ENCODE data around the gene ORC6.
A peak's percentile ranks its signal among the peaks of the same experiment; 100 is the strongest.

ORC6 gene

GRCh38 chr16:46688654-46689364, 650 bp upstream of the ORC6 start, which contains the start of gene VPS35:
TSS of gene VPS35 (minus strand) at chr16:46689178. CDS start at chr16:46689133, 45 bp downstream.
- peak; percentile 100 for DNase-seq
- Mint-ChIP-seq H3K4me3 (no peak within 1 kb of the TSS), H3K36me3 (peaks cover 12% of the 10 kb centered on the region), H3K9me3 (no peaks in the 10 kb centered on the region), H3K27me3 (no peaks in the 10 kb centered on the region), H3K27ac (no peak within 1 kb of the TSS), H3K4me1 (peaks cover 26% of the 10 kb centered on the region)
- CTCF ChIA-PET = interaction anchor here (1.3 kb wide), 1 partner anchor 16 kb away, joined by 3 read pairs; no protein-coding TSS in a partner anchor

GRCh38 chr16:46690281-46691178, 1.1 kb downstream of the ORC6 start:
- Mint-ChIP-seq H3K27me3 (no peaks in the 10 kb centered on the region), H3K27ac (no peak overlapping the region), H3K36me3 (peaks cover 21% of the 10 kb centered on the region), H3K4me3 (no peak overlapping the region), H3K4me1 (peaks cover 18% of the 10 kb centered on the region), H3K9me3 (no peaks in the 10 kb centered on the region)
- CTCF ChIA-PET = interaction anchor here (1.0 to 1.5 kb wide), 6 partner anchors 14 to 240 kb away, joined by 3 to 5 read pairs (median 3); no protein-coding TSS in a partner anchor
- DNase-seq = no peak

DNA sequence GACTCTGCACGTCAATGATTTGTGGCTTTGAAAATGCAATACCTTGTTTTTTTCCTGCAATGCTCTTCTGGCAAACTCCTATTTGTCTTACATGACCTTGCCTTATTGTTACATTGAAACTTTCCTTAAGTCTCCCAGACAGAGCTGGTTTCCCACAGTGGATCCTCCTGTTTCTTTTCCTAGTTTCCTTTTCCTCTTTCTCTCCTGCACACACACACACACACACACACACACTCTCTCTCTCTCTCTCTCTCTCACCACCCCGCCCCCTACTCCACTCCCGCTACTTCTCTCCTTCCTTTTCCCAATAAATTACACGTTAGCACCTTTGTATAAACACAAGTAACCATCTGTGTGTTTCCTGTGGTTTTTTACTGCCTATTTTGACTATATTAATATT, 2.3 kb downstream of the ORC6 start:
- Mint-ChIP-seq H3K4me1 (peaks cover 16% of the 10 kb centered on the region), H3K4me3 (no peak overlapping the region), H3K27ac (peak overlapping the region; percentile 9), H3K9me3 (no peaks in the 10 kb centered on the region), H3K36me3 (peaks cover 27% of the 10 kb centered on the region), H3K27me3 (no peaks in the 10 kb centered on the region)
- CTCF ChIA-PET = interaction anchor here (0.8 to 1.5 kb wide), 4 partner anchors 8 to 239 kb away, joined by 3 read pairs; no protein-coding TSS in a partner anchor
- no peak for DNase-seq

DNA sequence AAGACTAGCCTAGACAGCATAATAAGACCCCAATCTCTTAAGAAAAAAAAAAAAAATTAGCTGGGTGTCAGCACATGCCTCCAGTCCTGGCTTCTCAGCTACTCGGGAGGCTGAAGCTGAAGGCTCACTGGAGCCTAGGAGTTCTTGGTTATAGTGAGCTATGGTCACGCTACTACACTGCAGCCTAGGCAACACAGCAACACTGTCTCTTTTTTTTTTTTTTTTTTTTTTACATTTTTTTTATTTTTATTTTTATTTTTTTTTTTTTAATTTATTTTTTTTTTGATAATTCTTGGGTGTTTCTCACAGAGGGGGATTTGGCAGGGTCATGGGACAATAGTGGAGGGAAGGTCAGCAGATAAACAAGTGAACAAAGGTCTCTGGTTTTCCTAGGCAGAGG, 4.1 kb downstream of the ORC6 start:
- H3K27ac Mint-ChIP-seq = no peak overlapping the region
- no peaks in the 10 kb centered on the region for H3K9me3 Mint-ChIP-seq
- CTCF ChIA-PET = no interaction called here
- DNase-seq = no peak
- peaks cover 36% of the 10 kb centered on the region for H3K36me3 Mint-ChIP-seq
- H3K27me3 Mint-ChIP-seq = no peaks in the 10 kb centered on the region
- H3K4me1 Mint-ChIP-seq = no peaks in the 10 kb centered on the region
- H3K4me3 Mint-ChIP-seq = no peak overlapping the region

DNA sequence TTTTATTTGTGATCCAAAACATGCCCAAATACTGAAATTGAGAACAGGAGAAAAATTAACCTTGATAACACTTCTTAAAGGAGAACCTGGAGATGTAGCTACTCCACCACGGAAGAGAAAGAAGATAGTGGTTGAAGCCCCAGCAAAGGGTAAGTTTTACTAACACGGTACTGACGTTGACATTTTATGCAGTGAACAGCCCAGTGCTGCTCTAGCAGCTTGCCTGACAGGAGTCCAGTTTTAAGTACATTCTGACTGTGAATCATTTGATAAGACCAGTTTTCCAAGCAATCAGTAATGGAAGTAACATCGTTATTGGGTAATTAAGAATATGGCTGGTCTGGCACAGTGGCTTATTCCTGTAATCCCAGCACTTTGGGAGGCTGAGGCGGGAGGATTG, 6.5 kb downstream of the ORC6 start:
- Mint-ChIP-seq H3K9me3 (no peaks in the 10 kb centered on the region), H3K4me1 (no peaks in the 10 kb centered on the region), H3K36me3 (peaks cover 36% of the 10 kb centered on the region), H3K4me3 (no peak overlapping the region), H3K27me3 (no peaks in the 10 kb centered on the region), H3K27ac (no peak overlapping the region)
- CTCF ChIA-PET = no interaction called here
- DNase-seq = no peak

DNA sequence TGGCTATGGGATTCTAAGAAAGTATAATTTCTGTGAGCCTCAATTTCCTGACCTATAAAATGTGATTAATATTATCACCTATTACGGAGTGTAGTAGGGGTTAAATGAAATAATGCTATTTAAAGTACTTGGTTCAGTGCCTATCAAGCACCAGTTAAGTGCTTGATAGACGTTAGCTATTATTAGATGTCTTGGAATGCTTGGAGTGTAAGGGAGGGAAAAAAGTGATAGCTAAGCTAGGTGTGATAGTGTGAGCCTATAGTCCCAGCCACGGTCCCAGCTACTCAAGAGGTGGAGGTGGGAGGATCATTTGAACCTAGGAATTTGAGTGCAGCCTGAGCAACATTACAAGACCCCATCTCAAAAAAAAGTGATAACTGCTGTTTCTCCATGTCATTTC, 7.5 kb downstream of the ORC6 start:
- CTCF ChIA-PET = no interaction called here
- no peaks in the 10 kb centered on the region for H3K4me1 Mint-ChIP-seq
- H3K9me3 Mint-ChIP-seq = no peaks in the 10 kb centered on the region
- no peak overlapping the region for H3K27ac Mint-ChIP-seq
- DNase-seq = no peak
- no peaks in the 10 kb centered on the region for H3K27me3 Mint-ChIP-seq
- no peak overlapping the region for H3K4me3 Mint-ChIP-seq
- peaks cover 33% of the 10 kb centered on the region for H3K36me3 Mint-ChIP-seq

- CTCF ChIA-PET = interaction anchor here (1.0 kb wide), 1 partner anchor 8 kb away, joined by 3 read pairs; no protein-coding TSS in a partner anchor
- H3K4me1 Mint-ChIP-seq = no peaks in the 10 kb centered on the region
- H3K4me3 Mint-ChIP-seq = no peak overlapping the region
Observed at GRCh38 chr16:46700048-46700447, 10.6 kb downstream of the ORC6 start.

DNA sequence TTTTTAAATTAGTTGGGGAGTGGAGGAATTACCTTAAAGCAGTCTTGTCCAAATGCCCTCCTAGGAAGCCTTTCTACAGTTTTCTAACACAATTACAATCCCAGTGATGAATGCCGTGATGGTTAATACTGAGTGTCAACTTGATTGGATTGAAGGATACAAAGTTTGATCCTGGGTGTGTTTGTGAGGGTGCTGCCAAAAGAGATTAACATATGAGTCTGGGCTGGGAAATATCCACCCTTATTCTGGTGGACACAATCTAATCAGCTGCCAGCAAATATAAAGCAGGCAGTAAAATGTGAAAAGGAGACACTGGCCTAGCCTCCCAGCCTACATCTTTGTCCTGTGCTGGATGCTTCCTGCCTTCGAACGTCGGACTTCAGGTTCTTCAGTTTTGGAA, 12.2 kb downstream of the ORC6 start:
- Mint-ChIP-seq H3K9me3 (no peaks in the 10 kb centered on the region), H3K27me3 (no peaks in the 10 kb centered on the region), H3K27ac (no peak overlapping the region), H3K36me3 (peaks cover 13% of the 10 kb centered on the region), H3K4me1 (no peaks in the 10 kb centered on the region), H3K4me3 (no peak overlapping the region)
- DNase-seq = no peak
- CTCF ChIA-PET = no interaction called here

More at GRCh38 chr16:46700048-46700447, 10.6 kb downstream of the ORC6 start:
- no peaks in the 10 kb centered on the region for H3K27me3 Mint-ChIP-seq
- H3K27ac Mint-ChIP-seq = no peak overlapping the region
- H3K36me3 Mint-ChIP-seq = peaks cover 22% of the 10 kb centered on the region
- H3K9me3 Mint-ChIP-seq = no peaks in the 10 kb centered on the region
- DNase-seq = no peak

DNA sequence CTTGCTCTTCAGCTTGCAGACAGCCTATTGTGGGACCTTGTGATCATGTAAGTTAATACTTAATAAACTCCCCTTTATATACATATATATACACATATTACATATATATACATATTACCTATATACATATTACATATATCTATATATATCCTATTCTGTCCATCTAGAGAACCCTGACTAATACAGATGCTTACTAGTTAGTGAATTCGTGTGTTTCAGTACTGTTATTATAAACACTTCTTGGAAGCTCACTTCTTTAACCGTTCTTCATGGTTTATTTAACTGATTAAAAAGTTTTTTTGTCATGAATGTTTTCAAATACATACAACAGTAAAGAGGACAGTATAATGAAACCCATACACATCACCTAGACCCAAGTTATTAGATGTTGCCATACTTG, 12.6 kb downstream of the ORC6 start:
- no peak overlapping the region for H3K27ac Mint-ChIP-seq
- CTCF ChIA-PET = no interaction called here
- H3K4me3 Mint-ChIP-seq = no peak overlapping the region
- no peak for DNase-seq
- H3K36me3 Mint-ChIP-seq = peaks cover 11% of the 10 kb centered on the region
- H3K27me3 Mint-ChIP-seq = no peaks in the 10 kb centered on the region
- H3K9me3 Mint-ChIP-seq = no peaks in the 10 kb centered on the region
- H3K4me1 Mint-ChIP-seq = no peaks in the 10 kb centered on the region

DNA sequence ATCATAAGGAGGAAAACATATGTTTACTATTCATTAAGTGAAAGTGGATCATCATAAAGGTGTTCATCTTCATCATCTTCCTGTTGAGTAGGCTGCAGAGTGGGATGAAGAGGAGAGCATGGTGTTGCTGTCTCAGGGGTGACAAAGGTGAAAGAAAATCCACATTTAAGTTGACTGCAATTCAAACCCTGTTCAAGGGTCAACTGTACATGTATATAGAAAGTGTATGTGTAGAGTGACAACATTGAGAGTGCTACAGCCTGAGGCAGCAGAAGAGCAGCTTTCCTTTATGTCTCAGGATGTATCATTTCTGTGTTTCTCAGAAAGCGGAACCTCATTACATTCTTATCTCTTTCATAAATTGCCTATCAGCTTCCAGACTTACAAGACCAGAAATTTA, 17.2 kb downstream of the ORC6 start:
- CTCF ChIA-PET = interaction anchor here (0.6 kb wide), 1 partner anchor 70 kb away, joined by 3 read pairs; no protein-coding TSS in a partner anchor
- Mint-ChIP-seq H3K27ac (no peak overlapping the region), H3K4me3 (no peak overlapping the region)

DNA sequence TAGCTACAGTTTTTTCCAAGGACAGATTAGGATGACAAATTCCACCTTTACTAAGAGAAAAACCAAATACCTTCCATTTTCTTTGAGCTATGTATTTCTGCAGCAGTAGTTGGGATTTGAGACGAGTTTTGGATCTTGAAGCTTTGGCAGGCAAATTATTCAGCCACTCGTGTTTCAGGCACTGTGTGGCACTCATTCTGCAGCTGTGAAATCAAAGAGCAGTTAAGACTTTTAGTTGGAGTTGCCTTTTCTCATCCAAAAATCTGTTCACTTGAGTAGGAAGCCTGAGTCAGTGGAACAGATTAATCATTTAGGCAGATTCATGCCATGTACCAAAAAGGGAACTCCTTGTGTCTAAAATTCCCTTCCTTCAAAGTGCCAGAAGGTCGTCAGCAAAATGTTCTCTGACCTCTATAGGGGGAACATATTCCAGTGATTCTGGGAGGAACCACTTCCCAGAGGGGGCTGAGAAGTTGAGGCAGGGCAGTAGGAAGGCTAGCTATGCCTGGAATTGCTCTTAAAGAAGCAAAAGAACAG, 20.1 kb downstream of the ORC6 start:
- no peak overlapping the region for H3K27ac Mint-ChIP-seq
- no peaks in the 10 kb centered on the region for H3K9me3 Mint-ChIP-seq
- H3K4me1 Mint-ChIP-seq = no peaks in the 10 kb centered on the region
- CTCF ChIA-PET = interaction anchor here (1.3 kb wide), 1 partner anchor 144 kb away, joined by 5 read pairs; no protein-coding TSS in a partner anchor
- no peaks in the 10 kb centered on the region for H3K36me3 Mint-ChIP-seq
- H3K27me3 Mint-ChIP-seq = no peaks in the 10 kb centered on the region
- no peak overlapping the region for H3K4me3 Mint-ChIP-seq
- DNase-seq = no peak

More for the DNA sequence above, 17.2 kb downstream of the ORC6 start:
- H3K4me1 Mint-ChIP-seq = no peaks in the 10 kb centered on the region
- peaks cover 3% of the 10 kb centered on the region for H3K36me3 Mint-ChIP-seq
- DNase-seq = no peak
- no peaks in the 10 kb centered on the region for H3K9me3 Mint-ChIP-seq
- no peaks in the 10 kb centered on the region for H3K27me3 Mint-ChIP-seq

DNA sequence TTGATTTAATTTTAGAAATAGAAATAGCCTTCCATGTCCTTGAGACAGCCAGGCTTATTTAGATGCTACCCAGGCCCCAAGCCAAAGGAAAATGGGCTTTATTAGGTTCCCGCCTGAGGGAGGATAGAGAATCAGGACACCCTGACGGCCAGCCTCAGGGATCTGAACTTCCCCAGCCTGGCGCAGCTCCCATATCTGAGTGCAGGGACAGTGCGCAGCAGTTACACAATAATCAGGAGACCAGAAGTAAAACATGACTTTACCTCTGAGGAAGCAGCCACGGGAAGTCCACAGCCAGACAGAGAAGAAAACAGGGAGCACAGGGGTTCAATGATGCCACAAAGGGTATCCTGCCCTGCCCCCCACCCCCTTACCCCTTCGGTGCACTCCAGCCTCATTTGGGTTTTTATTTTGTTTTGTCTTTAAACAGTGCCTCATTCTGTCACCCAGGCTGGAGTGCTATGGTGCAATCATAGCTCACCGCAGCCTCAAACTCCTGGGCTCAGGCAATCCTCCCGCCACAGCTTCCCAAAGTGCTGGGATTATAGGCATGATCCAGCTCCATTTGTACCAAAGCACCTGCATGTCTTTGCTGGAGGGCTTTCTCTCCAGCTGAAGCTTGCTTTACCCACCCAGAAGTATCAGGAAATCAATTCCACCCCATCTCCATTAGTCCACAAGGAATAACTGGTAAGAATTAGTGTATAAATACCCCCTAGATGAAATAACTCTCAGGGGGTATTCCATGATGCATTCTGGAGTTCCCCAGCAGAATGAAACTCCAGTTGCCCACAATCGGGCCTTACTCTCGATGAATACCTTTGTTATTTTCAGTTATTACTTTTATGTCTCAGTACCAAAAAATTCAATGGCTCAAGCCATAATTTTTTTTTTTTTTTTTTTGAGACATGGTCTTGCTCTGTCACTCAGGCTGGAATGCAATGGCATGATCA, 21.9 kb downstream of the ORC6 start:
- H3K9me3 Mint-ChIP-seq = no peaks in the 10 kb centered on the region
- CTCF ChIA-PET = no interaction called here
- no peaks in the 10 kb centered on the region for H3K4me1 Mint-ChIP-seq
- no peak overlapping the region for H3K4me3 Mint-ChIP-seq
- H3K27me3 Mint-ChIP-seq = no peaks in the 10 kb centered on the region
- no peak overlapping the region for H3K27ac Mint-ChIP-seq
- DNase-seq = no peak
- no peaks in the 10 kb centered on the region for H3K36me3 Mint-ChIP-seq

- Mint-ChIP-seq H3K4me3 (no peak overlapping the region), H3K27ac (no peak overlapping the region), H3K4me1 (no peaks in the 10 kb centered on the region), H3K27me3 (no peaks in the 10 kb centered on the region), H3K36me3 (no peaks in the 10 kb centered on the region), H3K9me3 (no peaks in the 10 kb centered on the region)
- DNase-seq = no peak
- CTCF ChIA-PET = no interaction called here
Observed at GRCh38 chr16:46712911-46713310, 23.5 kb downstream of the ORC6 start.

All from activated naive CD4-positive, alpha-beta T cell treated with anti-CD3 and anti-CD28 coated beads, Interleukin-2, amount 10 ng/mL, durations not matched to agents 7 days and 5 days (primary cell).